Keratinocyte (primary cell): ENCODE results near the gene SLC26A4. TPM values are rescaled to one million over a fixed set of nuclear protein-coding genes. Genes with fewer than 3 reads are reported as not detected.

Experiments
- DNase-seq: peaks from one replicate; pipeline ENCODE4 v3.0.0-alpha.2; 2011; ENCODE audit warnings: low read depth, missing footprints, low spot score
- FAIRE-seq: peaks from 2 replicates; lab custom pipeline; 2011; peaks lifted over from hg19 to GRCh38; lab: Jason Lieb, UNC
- H2AFZ ChIP-seq: 2 replicates; pipeline ENCODE4 v1.6.0; 2012; ENCODE audit warnings: low read length, control low read depth, inconsistent platforms; ENCODE audit not compliant: control insufficient read depth
- H3K27ac ChIP-seq: 2 replicates; pipeline ENCODE4 v1.5.1; 2011; ENCODE audit warnings: low read length; ENCODE audit not compliant: control insufficient read depth, insufficient read depth
- H3K27me3 ChIP-seq: 3 replicates; pipeline ENCODE4 v1.6.0; 2011; ENCODE audit warnings: low read length; ENCODE audit not compliant: control insufficient read depth, insufficient read depth; ENCODE audit errors: extremely low read depth
- H3K36me3 ChIP-seq, 2 experiments: 2 replicates in 1 of 2; 3 replicates in 1 of 2; pipeline ENCODE4 v1.5.1; 2011; ENCODE audit warnings: low read length in 2 of 2, mild to moderate bottlenecking in 1 of 2; ENCODE audit not compliant: control insufficient read depth in 2 of 2, insufficient read depth in 2 of 2; ENCODE audit errors: extremely low read depth in 1 of 2
- H3K4me1 ChIP-seq: 3 replicates; pipeline ENCODE4 v1.5.1; 2011; ENCODE audit warnings: low read length; ENCODE audit not compliant: control insufficient read depth, insufficient read depth; ENCODE audit errors: extremely low read depth
- H3K4me2 ChIP-seq: 3 replicates; pipeline ENCODE4 v1.6.0; 2011; ENCODE audit warnings: low read depth, low read length; ENCODE audit not compliant: control insufficient read depth, insufficient read depth; ENCODE audit errors: extremely low read depth
- H3K4me3 ChIP-seq, 3 experiments: fragments of 200-600 bp in 1 of 3; sonication (generic) in 1 of 3; 2 replicates in 2 of 3; 3 replicates in 1 of 3; pipeline ENCODE4 v1.5.1; 2011 to 2016; ENCODE audit warnings: low read length in 3 of 3, mild to moderate bottlenecking in 3 of 3, control low read depth in 2 of 3, inconsistent platforms in 1 of 3, low read depth in 1 of 3, mixed read lengths in 1 of 3, mixed run types in 1 of 3, moderate library complexity in 1 of 3; ENCODE audit not compliant: control insufficient read depth in 2 of 3, insufficient read depth in 2 of 3; ENCODE audit errors: extremely low read depth in 1 of 3
- H3K79me2 ChIP-seq: 2 replicates; pipeline ENCODE4 v1.6.0; 2012; ENCODE audit warnings: low read length; ENCODE audit not compliant: control insufficient read depth, insufficient read depth
- H3K9ac ChIP-seq: 3 replicates; pipeline ENCODE4 v1.6.0; 2011; ENCODE audit warnings: low read length; ENCODE audit not compliant: control insufficient read depth, insufficient read depth; ENCODE audit errors: extremely low read depth
- H3K9me1 ChIP-seq: 3 replicates; pipeline ENCODE4 v1.6.0; 2011; ENCODE audit warnings: low read length; ENCODE audit not compliant: control insufficient read depth, insufficient read depth; ENCODE audit errors: extremely low read depth
- H3K9me3 ChIP-seq: 2 replicates; pipeline ENCODE4 v1.5.1; 2012; ENCODE audit warnings: low read depth, low read length; ENCODE audit not compliant: control insufficient read depth
- H4K20me1 ChIP-seq: 3 replicates; pipeline ENCODE4 v1.6.0; 2011; ENCODE audit warnings: low read length; ENCODE audit not compliant: control insufficient read depth, insufficient read depth; ENCODE audit errors: extremely low read depth
- CTCF ChIP-seq, 3 experiments: IDR thresholded peaks in 1 of 3; conservative IDR thresholded peaks in 1 of 3; optimal IDR thresholded peaks in 1 of 3; 2 replicates in 2 of 3; 3 replicates in 1 of 3; pipeline versions ENCODE3 to v1.5.1; 2011; ENCODE audit warnings: low read length in 3 of 3, mild to moderate bottlenecking in 3 of 3, moderate library complexity in 2 of 3, control low read depth in 1 of 3, inconsistent platforms in 1 of 3; ENCODE audit not compliant: insufficient read depth in 2 of 3; ENCODE audit errors: extremely low read depth in 1 of 3
- EZH2 ChIP-seq: IDR thresholded peaks from one replicate; pipeline ENCODE4 v1.6.1; 2012; ENCODE audit warnings: inconsistent platforms, mild to moderate bottlenecking, low read length, moderate library complexity
- dilution Hi-C: fragments of 300-500 bp; cut with MboI; formaldehyde crosslinking; loops from one replicate; pipeline ENCODE4 v1.7.0; 2020; ENCODE audit warnings: low sequenced_read_pairs; ENCODE audit not compliant: extremely low pct_ligation_motif_present
- polyA plus RNA-seq, 5 experiments: library from polyadenylated mRNA; depleted of rRNA in 3 of 5; stranded (reverse) in 3 of 5; stranded (forward) in 1 of 5; unstranded in 1 of 5; fragments of >200 nt; gene quantifications; 1 replicate in 1 of 5; 2 replicates in 3 of 5; 3 replicates in 1 of 5; pipeline versions ENCODE4 v1.2.1 to v1.2.3, GENCODE V29; 2011 to 2012; ENCODE audit warnings: missing spikeins in 2 of 5, low read depth in 1 of 5, low replicate concordance in 1 of 5
- small RNA-seq, 3 experiments: library from RNA; depleted of rRNA; stranded (forward); fragments of <200 nt; gene quantifications; one replicate each; pipeline ENCODE3, GENCODE V24; 2012; ENCODE audit warnings: low read depth in 3 of 3, low replicate concordance in 1 of 3; ENCODE audit not compliant: insufficient read length in 3 of 3

The SLC26A4 gene
- polyA plus RNA-seq, 1 donor (not counting 4 experiments of a cell fraction or from before 2014, with no cell fraction given) = 0.26 TPM

DNA sequence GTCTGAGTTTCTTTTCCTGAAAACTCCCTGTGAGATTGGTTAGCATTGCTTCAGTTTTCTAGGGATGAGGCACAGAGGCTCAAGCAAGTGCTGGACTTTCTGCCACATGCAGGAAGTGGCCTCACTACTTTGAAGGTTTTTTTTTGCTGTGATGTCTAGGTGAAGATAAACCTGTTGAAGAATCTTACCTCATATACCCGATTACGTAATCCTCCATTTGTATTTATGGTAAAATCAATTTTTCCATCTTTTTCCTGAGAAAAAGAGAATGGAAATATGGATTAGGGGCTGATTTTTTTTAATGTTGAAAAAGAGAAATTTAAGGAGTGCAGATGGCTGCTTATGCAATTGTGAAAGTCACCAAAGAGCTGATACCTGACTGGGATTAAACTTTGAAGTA lies 106.8 kb downstream of the SLC26A4 start:
- Histone ChIP-seq H2AFZ (no peak overlapping the region), H3K4me1 (peaks cover 2% of the 10 kb centered on the region), H3K9me1 (no peaks in the 10 kb centered on the region), H3K4me3 (no peak overlapping the region), H3K36me3 (no peaks in the 10 kb centered on the region), H3K9ac (no peak overlapping the region), H3K4me2 (no peak overlapping the region), H4K20me1 (no peaks in the 10 kb centered on the region), H3K79me2 (no peaks in the 10 kb centered on the region), H3K27ac (no peak overlapping the region), H3K9me3 (no peaks in the 10 kb centered on the region), H3K27me3 (no peaks in the 10 kb centered on the region)
- DNase-seq (no peak), FAIRE-seq (no peak)
- dilution Hi-C loops = loop anchor here (25.0 kb wide), 1 partner anchor 95 kb away; no protein-coding TSS in a partner anchor
- TF ChIP-seq EZH2 (no peak), CTCF (optimal IDR thresholded peaks at IDR 0.05 in 1 of 3, IDR thresholded peaks at IDR 0.05 in 1 of 3, conservative IDR thresholded peaks at IDR 0.05 in 1 of 3; ENCODE audit: extremely low read depth in 1 of 3, insufficient read depth in 2 of 3, low read length in 3 of 3) (no peak)

Small RNAs within 50 kb of the gene (small RNA-seq; reads per million reads assigned to genes)
- 0 reads per million in 3 experiments for gene BANF1P5

Other genes with a start within 250 kb of the SLC26A4 start
- not detected in 3 replicates for gene GPR22, start 190.8 kb upstream of the SLC26A4 start, polyA plus RNA-seq
- gene COG5, start 96.9 kb upstream of the SLC26A4 start, polyA plus RNA-seq = 37.2 to 50.7 TPM (median 42.6 TPM) in 3 replicates
- gene DUS4L, start 96.9 kb upstream of the SLC26A4 start, polyA plus RNA-seq = 4.4 to 11.3 TPM (median 6.5 TPM) in 3 replicates
- gene BCAP29, start 80.6 kb upstream of the SLC26A4 start, polyA plus RNA-seq = 57.1 to 141 TPM (median 94.4 TPM) in 3 replicates
- gene CBLL1, start 83.3 kb downstream of the SLC26A4 start, polyA plus RNA-seq = 9.1 to 27.8 TPM (median 15.3 TPM) in 3 replicates
- not detected in 3 replicates for gene SLC26A3, start 142.4 kb downstream of the SLC26A4 start, polyA plus RNA-seq
- 108 to 153 TPM (median 143 TPM) in 3 replicates for gene DLD, start 230.4 kb downstream of the SLC26A4 start, polyA plus RNA-seq